DOHH2 (cell line): ENCODE data around the gene CLCN7.
"Not testable (repeated sequence)": the region's sequence is repeated elsewhere in the genome, so short reads cannot be mapped to it uniquely, and the experiment has no call there.

ENCODE experiments used
- H3F3A ChIP-seq: fragments of 200-600 bp; sonication (generic), shearing (Covaris generic); 2 replicates; pipeline ENCODE4 v1.6.0; 2016; ENCODE audit warnings: antibody characterized with exemption, mild to moderate bottlenecking; ENCODE audit not compliant: control insufficient read depth, insufficient read depth
- H3K27ac ChIP-seq: fragments of 200-600 bp; sonication (generic); 2 replicates; pipeline ENCODE4 v1.5.1; 2014; ENCODE audit warnings: low read depth, mild to moderate bottlenecking, low read length, moderate library complexity
- H3K27me3 ChIP-seq: fragments of 200-600 bp; sonication (generic); 2 replicates; pipeline ENCODE4 v1.6.1; 2014; ENCODE audit warnings: mild to moderate bottlenecking, low read length, mixed read lengths; ENCODE audit not compliant: control insufficient read depth
- H3K36me3 ChIP-seq: fragments of 200-600 bp; sonication (generic); 2 replicates; pipeline ENCODE4 v1.6.1; 2014; ENCODE audit warnings: mild to moderate bottlenecking, low read length, moderate library complexity, mixed read lengths; ENCODE audit not compliant: control insufficient read depth
- H3K4me1 ChIP-seq: fragments of 200-600 bp; sonication (generic); 2 replicates; pipeline ENCODE4 v1.6.1; 2014; ENCODE audit warnings: mild to moderate bottlenecking, low read length, mixed read lengths; ENCODE audit not compliant: control insufficient read depth
- H3K4me2 ChIP-seq: fragments of 200-600 bp; sonication (generic); 2 replicates; pipeline ENCODE4 v1.6.0; 2014; ENCODE audit warnings: mild to moderate bottlenecking, low read length, moderate library complexity
- H3K4me3 ChIP-seq: fragments of 200-600 bp; sonication (generic); 2 replicates; pipeline ENCODE4 v1.5.1; 2014; ENCODE audit warnings: mild to moderate bottlenecking, low read length, mixed read lengths
- H3K79me2 ChIP-seq: fragments of 200-600 bp; sonication (generic); 2 replicates; pipeline ENCODE4 v1.6.1; 2014; ENCODE audit warnings: mild to moderate bottlenecking, low read length, mixed read lengths; ENCODE audit not compliant: control insufficient read depth
- H3K9me2 ChIP-seq: fragments of 200-600 bp; sonication (generic); replicated peaks from 2 replicates; pipeline ENCODE4 v1.6.1; 2014; ENCODE audit warnings: mild to moderate bottlenecking, low read length, mixed read lengths; ENCODE audit not compliant: control insufficient read depth
- H3K9me3 ChIP-seq: fragments of 200-600 bp; sonication (generic); 2 replicates; pipeline ENCODE4 v1.6.1; 2014; ENCODE audit warnings: antibody characterized with exemption, low read length, mixed read lengths; ENCODE audit not compliant: control insufficient read depth, insufficient read depth
- H4K20me1 ChIP-seq: fragments of 200-600 bp; sonication (generic); 2 replicates; pipeline ENCODE4 v1.6.0; 2014; ENCODE audit warnings: low read depth, mild to moderate bottlenecking, antibody characterized with exemption, low read length, moderate library complexity; ENCODE audit not compliant: control insufficient read depth, insufficient read depth
- CTCF ChIP-seq: fragments of 200-600 bp; sonication (generic); IDR thresholded peaks from one replicate; pipeline ENCODE4 v1.5.1; 2014; ENCODE audit warnings: antibody characterized with exemption, mild to moderate bottlenecking, low read depth, low read length; ENCODE audit not compliant: poor library complexity, severe bottlenecking
- EZH2phosphoT487 ChIP-seq: fragments of 200-600 bp; sonication (generic); IDR thresholded peaks from 2 replicates; pipeline ENCODE4 v1.6.1; 2017; ENCODE audit warnings: borderline replicate concordance, mild to moderate bottlenecking, antibody characterized with exemption, low read length, moderate library complexity, mixed read lengths

The CLCN7 gene

GRCh38 chr16:1443403-1443973, 31.3 kb downstream of the CLCN7 start:
- H4K20me1 ChIP-seq: no peaks in the 10 kb centered on the region
- no peak overlapping the region for H3K27ac ChIP-seq
- H3K36me3 ChIP-seq: peaks cover 8% of the 10 kb centered on the region; the same call in 1 of the 2 replicates
- no peaks in the 10 kb centered on the region for H3K9me2 ChIP-seq
- H3K4me1 ChIP-seq: no peaks in the 10 kb centered on the region
- no peaks in the 10 kb centered on the region for H3F3A ChIP-seq
- H3K27me3 ChIP-seq: no peaks in the 10 kb centered on the region
- no peak overlapping the region for H3K4me3 ChIP-seq
- H3K9me3 ChIP-seq: no peaks in the 10 kb centered on the region
- no peak overlapping the region for H3K4me2 ChIP-seq
- no peak for TF ChIP-seq EZH2phosphoT487
- TF ChIP-seq CTCF: no peak
- H3K79me2 ChIP-seq: no peaks in the 10 kb centered on the region

GRCh38 chr16:1442697-1443096, 32.1 kb downstream of the CLCN7 start:
- no peaks in the 10 kb centered on the region for H3K79me2 ChIP-seq
- no peak overlapping the region for H3K4me3 ChIP-seq
- peaks cover 1% of the 10 kb centered on the region; the same call in 1 of the 2 replicates for H3K36me3 ChIP-seq
- no peaks in the 10 kb centered on the region for H3K4me1 ChIP-seq
- no peaks in the 10 kb centered on the region for H4K20me1 ChIP-seq
- TF ChIP-seq EZH2phosphoT487 (no peak), CTCF (no peak)
- H3K27me3 ChIP-seq: no peaks in the 10 kb centered on the region
- no peaks in the 10 kb centered on the region for H3K9me3 ChIP-seq
- no peak overlapping the region for H3K4me2 ChIP-seq
- no peak overlapping the region for H3K27ac ChIP-seq
- no peaks in the 10 kb centered on the region for H3K9me2 ChIP-seq
- H3F3A ChIP-seq: no peaks in the 10 kb centered on the region

- H3K9me2 ChIP-seq: no peaks in the 10 kb centered on the region
- H3F3A ChIP-seq: no peaks in the 10 kb centered on the region
- no peak overlapping the region for H3K27ac ChIP-seq
- H3K27me3 ChIP-seq: no peaks in the 10 kb centered on the region
- no peaks in the 10 kb centered on the region for H3K9me3 ChIP-seq
- H3K4me1 ChIP-seq: no peaks in the 10 kb centered on the region
- H3K79me2 ChIP-seq: no peaks in the 10 kb centered on the region
- no peak overlapping the region for H3K4me3 ChIP-seq
- no peak overlapping the region for H3K4me2 ChIP-seq
- TF ChIP-seq CTCF (no peak), EZH2phosphoT487 (no peak)
- H4K20me1 ChIP-seq: no peaks in the 10 kb centered on the region
- no peaks in the 10 kb centered on the region for H3K36me3 ChIP-seq
These were observed 33.4 kb downstream of the CLCN7 start for GRCh38 chr16:1441391-1441829.

GRCh38 chr16:1439699-1440074, 35.1 kb downstream of the CLCN7 start:
- H3K36me3 ChIP-seq, H4K20me1 ChIP-seq, H3K79me2 ChIP-seq, H3K4me2 ChIP-seq, H3F3A ChIP-seq, H3K27ac ChIP-seq, H3K9me3 ChIP-seq, H3K4me1 ChIP-seq, H3K4me3 ChIP-seq, H3K9me2 ChIP-seq, H3K27me3 ChIP-seq: not testable (repeated sequence)
